Measurements from ENCODE around the gene SPNS2.

The SPNS2 gene

DNA sequence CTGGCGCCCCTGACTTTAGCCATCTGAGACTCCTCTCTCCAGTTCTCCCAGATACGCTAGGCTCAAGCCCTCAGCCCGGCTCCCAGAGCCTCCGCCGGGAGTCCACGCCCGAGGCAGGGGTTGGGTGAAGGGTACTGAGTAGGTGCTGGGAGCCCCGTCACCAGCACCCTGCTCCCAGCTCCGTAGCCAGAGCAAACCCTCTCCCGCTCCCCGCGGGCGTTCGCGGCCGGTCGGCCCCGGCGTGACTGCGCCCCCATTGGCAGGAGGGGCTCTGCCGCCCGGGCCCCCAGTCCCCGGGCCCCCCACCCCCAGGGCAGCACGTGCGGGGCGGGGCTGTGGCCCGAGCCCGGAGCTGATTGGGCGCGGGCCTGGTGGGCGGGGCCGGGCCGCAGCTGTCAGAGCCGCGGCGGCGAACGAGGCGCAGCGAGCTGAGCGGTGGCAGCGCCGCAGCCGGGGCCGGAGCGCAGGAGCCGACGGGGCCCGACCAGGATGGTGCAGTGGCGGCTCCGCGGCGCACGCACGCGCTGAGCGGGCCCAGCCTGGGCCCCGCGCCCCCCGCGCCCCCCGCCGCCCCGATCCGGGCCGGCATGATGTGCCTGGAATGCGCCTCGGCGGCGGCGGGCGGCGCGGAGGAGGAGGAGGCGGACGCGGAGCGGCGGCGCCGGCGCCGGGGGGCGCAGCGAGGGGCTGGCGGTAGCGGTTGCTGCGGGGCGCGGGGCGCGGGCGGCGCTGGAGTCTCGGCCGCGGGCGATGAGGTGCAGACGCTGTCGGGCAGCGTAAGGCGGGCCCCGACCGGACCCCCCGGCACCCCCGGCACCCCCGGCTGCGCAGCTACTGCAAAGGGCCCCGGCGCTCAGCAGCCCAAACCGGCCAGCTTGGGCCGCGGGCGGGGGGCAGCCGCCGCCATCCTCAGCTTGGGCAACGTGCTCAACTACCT is at the start of gene SPNS2:
Gene SPNS2, plus strand, starts transcription at position 421 of the 937 bp plus-strand sequence. Its CDS starts 167 bp downstream, at position 588.
- no peak for DNase-seq (ENCODE audit: low read depth)

DNA sequence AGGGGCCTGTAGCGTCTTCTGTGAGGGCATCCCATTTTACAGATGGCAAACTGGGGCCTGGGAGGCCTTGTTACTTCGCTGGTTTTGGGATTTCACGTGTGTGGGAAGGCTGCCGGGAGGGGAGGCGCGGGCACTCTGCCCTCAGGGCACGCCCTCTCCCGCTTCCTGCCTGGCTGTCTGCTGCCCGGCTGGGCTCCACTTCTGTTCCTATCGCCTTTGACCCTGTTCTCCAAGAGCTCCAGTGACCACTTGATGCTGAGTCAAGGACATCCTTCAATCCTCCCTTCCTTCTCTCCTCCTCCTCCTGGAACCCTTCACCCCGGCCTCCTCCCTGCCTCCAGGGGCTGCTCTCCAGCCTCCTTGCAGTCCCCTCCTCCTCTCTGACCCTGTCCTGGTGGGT is 48.9 kb upstream of the SPNS2 start:
- DNase-seq (ENCODE audit: low read depth): no peak

DNA sequence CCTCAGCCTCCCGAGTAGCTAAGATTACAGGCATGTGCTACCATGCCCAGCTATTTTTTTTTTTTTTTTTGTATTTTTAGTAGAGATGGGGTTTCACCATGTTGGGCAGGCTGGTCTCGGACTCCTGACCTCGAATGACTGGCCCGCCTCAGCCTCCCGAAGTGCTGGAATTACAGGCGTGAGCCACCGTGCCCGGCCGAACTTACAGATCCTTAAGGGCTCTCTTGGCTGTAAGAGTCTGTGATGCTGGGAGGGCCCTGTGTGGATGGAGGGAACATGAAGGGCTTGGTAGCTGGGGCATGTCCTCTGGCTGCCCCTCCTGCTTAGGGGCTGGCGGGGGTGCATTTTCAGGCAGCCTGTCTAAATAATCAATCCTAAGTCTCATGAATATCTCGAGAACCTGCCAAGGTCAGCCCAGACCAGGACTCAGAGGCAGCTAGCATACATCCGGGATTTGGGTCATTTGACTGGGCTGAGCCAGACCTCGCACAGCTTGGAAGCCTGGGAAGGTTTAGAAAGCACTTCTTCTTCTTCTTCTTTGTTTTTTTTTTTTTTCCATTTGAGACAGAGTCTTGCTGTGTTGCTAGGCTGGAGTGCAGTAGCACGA is 47.9 kb upstream of the SPNS2 start:
- no peak for DNase-seq (ENCODE audit: low read depth)

DNA sequence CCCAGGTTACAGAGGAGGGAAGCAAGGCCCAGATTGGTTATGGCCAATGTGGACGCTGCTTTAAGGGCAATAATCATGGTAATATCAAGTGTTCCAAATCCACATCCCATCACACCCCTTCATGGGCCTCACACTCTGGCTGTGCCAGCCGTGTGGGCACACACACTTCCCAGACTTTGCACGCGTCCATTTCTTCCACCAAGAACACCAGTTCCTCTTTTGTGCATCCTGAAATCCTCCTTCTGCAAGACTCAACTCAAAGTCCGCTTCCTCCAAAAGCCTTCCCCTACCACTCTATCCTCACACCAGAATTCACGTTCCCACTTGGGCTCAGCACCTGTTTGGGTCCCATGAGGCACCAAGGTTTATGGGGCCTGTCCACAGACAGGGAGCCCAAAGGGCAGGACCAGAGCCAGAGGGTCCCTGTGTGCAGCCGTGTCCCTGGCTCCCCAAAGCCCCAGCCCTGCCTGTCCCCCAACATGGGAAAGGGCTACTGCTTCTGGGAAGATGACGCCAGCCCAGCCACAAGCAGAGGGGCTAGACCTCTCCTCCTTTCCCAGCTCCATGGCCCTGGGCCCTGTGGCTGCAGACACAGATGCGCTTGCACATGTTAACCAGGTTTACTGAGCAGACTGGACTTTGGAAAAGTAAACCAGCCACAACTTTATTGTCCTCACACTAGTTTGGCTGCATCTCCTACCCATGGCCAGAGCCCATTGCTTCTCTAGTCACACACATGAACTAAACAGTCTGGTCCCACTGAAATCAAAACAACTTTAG is 44.7 kb upstream of the SPNS2 start:
- DNase-seq (ENCODE audit: low read depth): no peak

- DNase-seq (ENCODE audit: low read depth): no peak
Measured at GRCh38 chr17:4460661-4461060, 38.0 kb upstream of the SPNS2 start.

DNA sequence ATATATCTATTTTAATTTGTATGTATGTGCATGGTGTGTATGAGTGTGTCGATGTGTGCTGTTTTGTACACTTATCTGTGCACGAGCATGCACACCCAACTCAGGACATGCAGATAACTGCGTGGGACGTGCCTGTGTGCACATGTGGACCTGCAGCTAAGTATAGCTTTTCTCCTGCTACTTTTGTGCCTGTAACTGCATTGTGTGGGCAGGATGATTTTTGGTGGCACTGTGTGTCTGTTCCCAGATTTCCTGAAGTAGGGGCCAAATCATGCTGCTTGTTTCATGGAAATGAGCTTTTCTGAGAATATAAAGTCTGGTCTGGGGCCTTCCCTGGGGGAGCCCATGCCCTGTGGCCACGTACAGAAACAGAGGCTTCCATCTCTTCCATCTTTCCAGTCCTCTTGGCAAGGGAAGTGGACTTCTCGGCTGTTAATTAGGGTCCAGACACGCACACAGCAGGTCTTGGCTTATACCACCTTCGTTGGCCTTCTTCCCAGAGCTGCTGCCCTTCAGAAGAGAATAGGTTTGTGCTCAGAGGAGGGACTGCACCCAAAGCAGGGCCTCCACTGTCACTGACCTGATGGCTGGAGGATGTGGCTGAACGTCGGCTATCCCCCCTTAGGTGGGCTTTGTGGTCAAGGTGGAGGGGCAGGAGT is 34.7 kb upstream of the SPNS2 start:
- no peak for DNase-seq (ENCODE audit: low read depth)

DNA sequence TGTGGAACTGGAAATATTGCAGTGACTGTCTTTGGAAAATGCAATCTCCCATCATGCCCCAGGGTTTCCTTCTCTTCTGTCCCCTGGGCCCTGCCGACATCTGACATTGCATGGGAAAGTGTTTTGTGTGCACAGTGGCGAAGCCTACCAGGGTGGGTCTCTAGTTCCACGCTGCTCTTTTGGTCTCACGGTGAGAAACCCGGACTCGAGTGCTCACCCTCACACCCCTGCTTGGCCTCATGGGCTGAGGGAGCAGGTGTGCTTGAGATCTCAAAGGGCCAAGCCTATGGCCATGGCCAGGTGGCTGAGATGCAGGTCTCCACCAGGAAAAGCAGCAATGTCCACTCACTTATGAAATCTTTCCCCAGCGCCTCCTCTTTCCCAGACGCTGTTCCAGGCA is 32.9 kb upstream of the SPNS2 start:
- no peak for DNase-seq (ENCODE audit: low read depth)

GRCh38 chr17:4467287-4467686 is 31.4 kb upstream of the SPNS2 start:
- DNase-seq (ENCODE audit: low read depth): no peak

GRCh38 chr17:4469552-4469951 is 29.1 kb upstream of the SPNS2 start:
- DNase-seq (ENCODE audit: low read depth): no peak

GRCh38 chr17:4472286-4472685 is 26.4 kb upstream of the SPNS2 start:
- no peak for DNase-seq (ENCODE audit: low read depth)

GRCh38 chr17:4474093-4474492 is 24.6 kb upstream of the SPNS2 start:
- DNase-seq (ENCODE audit: low read depth): no peak

DNA sequence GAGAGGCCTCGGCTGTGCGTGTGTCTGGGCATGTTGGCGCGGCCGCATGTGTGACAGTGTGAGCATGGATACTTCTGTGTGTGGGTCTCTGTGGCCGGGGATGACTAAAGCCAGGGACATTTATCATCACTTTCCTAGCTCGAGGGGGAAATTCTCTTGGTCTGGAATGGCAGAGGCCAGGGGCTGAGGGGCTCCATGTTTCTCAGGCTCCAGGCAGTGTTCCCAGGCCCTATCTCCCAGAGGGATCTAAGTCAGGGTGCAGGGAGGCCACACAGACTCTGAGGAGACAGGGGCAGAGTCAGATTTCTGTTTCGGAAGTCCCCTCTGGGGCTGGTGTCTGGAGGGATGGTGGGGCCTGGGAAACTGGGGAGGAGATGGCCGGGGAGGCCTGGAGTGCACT is 23.7 kb upstream of the SPNS2 start:
- DNase-seq (ENCODE audit: low read depth): no peak

- no peak for DNase-seq (ENCODE audit: low read depth)
Measured at GRCh38 chr17:4475463-4475862, 23.2 kb upstream of the SPNS2 start.

- no peak for DNase-seq (ENCODE audit: low read depth)
Measured at GRCh38 chr17:4476017-4476416, 22.7 kb upstream of the SPNS2 start.

DNA sequence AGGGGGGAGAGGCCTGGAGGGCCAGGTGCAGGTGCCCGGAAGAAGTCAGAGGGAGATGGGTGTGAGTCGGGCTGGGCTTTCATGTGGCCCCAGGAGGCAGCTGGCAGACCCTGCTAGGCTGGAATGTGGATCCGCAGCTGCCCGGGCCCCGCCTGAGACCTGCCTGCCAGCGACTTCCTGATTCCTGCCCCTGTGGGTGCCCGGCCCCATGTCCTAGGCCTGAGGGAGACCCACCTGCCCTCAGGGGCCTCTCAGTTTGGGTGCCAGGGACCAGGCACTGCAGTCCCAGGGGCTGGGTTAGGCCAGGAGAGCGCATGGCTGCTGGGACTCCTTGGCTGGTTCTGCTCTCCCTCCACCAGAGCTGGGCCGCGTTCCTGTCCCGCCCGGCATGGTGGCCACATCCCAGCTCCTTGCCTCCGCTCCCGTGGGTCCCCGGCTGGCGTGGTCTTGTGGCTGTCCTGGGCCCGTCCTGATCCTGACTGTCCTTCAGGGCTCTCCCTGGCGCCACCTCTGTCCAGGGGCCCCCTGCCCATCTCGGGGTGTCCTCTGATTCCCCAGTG is 22.1 kb upstream of the SPNS2 start:
- DNase-seq (ENCODE audit: low read depth): no peak

GRCh38 chr17:4477255-4477791 is 21.4 kb upstream of the SPNS2 start:
- no peak for DNase-seq (ENCODE audit: low read depth)

GRCh38 chr17:4478318-4478830 is 20.3 kb upstream of the SPNS2 start:
- no peak for DNase-seq (ENCODE audit: low read depth)

GRCh38 chr17:4479340-4479981 is 19.2 kb upstream of the SPNS2 start:
- DNase-seq (ENCODE audit: low read depth): no peak

- DNase-seq (ENCODE audit: low read depth): no peak
Measured at GRCh38 chr17:4479982-4480751, 18.5 kb upstream of the SPNS2 start.

Measured in amniotic epithelial cell (primary cell).